GM12878 (cell line): Measurements from ENCODE around the gene CHRNA5. TPM values are rescaled to one million over a fixed set of nuclear protein-coding genes. Genes with fewer than 3 reads are reported as not detected.

Experiments
- ATAC-seq: fragments of 200-7000 bp; cut with Tn5 transposase; 3 replicates; pipeline ENCODE4 v1.9.1; 2020; ENCODE audit warnings: mild to moderate bottlenecking, moderate library complexity
- BruUV-seq: library from RNA; stranded (reverse); fragments of 400-500 nt; replicated peaks from 2 replicates; lab custom pipeline; 2021; lab: Mats Ljungman, UMichigan
- CTCF ChIA-PET: fragments of 300-600 bp; sonication (Branson Sonifier 250); formaldehyde crosslinking; extraction: SDS; loops from one replicate; lab custom pipeline; 2021; ENCODE audit warnings: inconsistent platforms; lab: Yijun Ruan, JAX
- POLR2A ChIA-PET: fragments of 350-600 bp; formaldehyde crosslinking; extraction: SDS; loops from one replicate; lab custom pipeline; 2021; ENCODE audit warnings: inconsistent platforms; lab: Charles Lee
- RAD21 ChIA-PET: fragments of 300-600 bp; sonication (Branson Sonifier 250); formaldehyde crosslinking; loops from one replicate; lab custom pipeline; 2023; ENCODE audit warnings: antibody characterized with exemption; ENCODE audit not compliant: unreplicated experiment; lab: Charles Lee
- SMC1A ChIA-PET: fragments of 300-600 bp; sonication (Branson Sonifier 250); formaldehyde crosslinking; loops from one replicate; lab custom pipeline; 2023; ENCODE audit not compliant: unreplicated experiment, uncharacterized antibody; lab: Charles Lee
- DNase-seq: peaks from one replicate; pipeline ENCODE4 v3.0.0-alpha.2; 2011; ENCODE audit warnings: low read depth, low spot score
- FAIRE-seq: peaks from 3 replicates; lab custom pipeline; 2011; peaks lifted over from hg19 to GRCh38; lab: Jason Lieb, UNC
- H2AFZ ChIP-seq: 2 replicates; pipeline ENCODE4 v1.6.0; 2011; ENCODE audit warnings: low read depth, low read length, control low read depth; ENCODE audit not compliant: control insufficient read depth
- H3K27ac ChIP-seq: 2 replicates; pipeline ENCODE4 v1.5.1; 2011; ENCODE audit warnings: control low read depth; ENCODE audit not compliant: control insufficient read depth, insufficient read depth
- H3K27me3 ChIP-seq, 2 experiments: replicated peaks in 1 of 2; 2 replicates each; pipeline versions ENCODE4 v1.6.0 to v1.6.1; 2011; ENCODE audit warnings: low read length in 1 of 2; ENCODE audit not compliant: control insufficient read depth in 2 of 2, insufficient read depth in 2 of 2
- H3K36me3 ChIP-seq, 2 experiments: 2 replicates each; pipeline ENCODE4 v1.5.1; 2011; ENCODE audit warnings: low read length in 1 of 2; ENCODE audit not compliant: control insufficient read depth in 2 of 2, insufficient read depth in 2 of 2
- H3K4me1 ChIP-seq: 2 replicates; pipeline ENCODE4 v1.6.1; 2011; ENCODE audit warnings: mild to moderate bottlenecking, low read length, moderate library complexity, mixed read lengths; ENCODE audit not compliant: control insufficient read depth, insufficient read depth
- H3K4me2 ChIP-seq: 2 replicates; pipeline ENCODE4 v1.6.0; 2011; ENCODE audit warnings: control low read depth; ENCODE audit not compliant: control insufficient read depth, insufficient read depth
- H3K4me3 ChIP-seq: fragments of 200-600 bp; sonication (generic); 2 replicates; pipeline ENCODE4 v1.5.1; 2016
- H3K79me2 ChIP-seq: 2 replicates; pipeline ENCODE4 v1.6.0; 2011; ENCODE audit warnings: low read length; ENCODE audit not compliant: control insufficient read depth, insufficient read depth
- H3K9ac ChIP-seq: 2 replicates; pipeline ENCODE4 v1.8.0; 2011; ENCODE audit warnings: low read length, control low read depth, mixed read lengths; ENCODE audit not compliant: control insufficient read depth, insufficient read depth
- H3K9me3 ChIP-seq: replicated peaks from 3 replicates; pipeline ENCODE4 v1.5.1; 2011; ENCODE audit warnings: mild to moderate bottlenecking, low read length; ENCODE audit not compliant: control insufficient read depth, insufficient read depth
- H4K20me1 ChIP-seq: 2 replicates; pipeline ENCODE4 v1.6.0; 2011; ENCODE audit not compliant: control insufficient read depth, insufficient read depth
- ATF3 ChIP-seq: IDR thresholded peaks from 2 replicates; pipeline ENCODE4 v1.6.1; 2011; ENCODE audit warnings: low read depth, mild to moderate bottlenecking, low read length, moderate library complexity, borderline replicate concordance; ENCODE audit errors: extremely low read depth
- CBFB ChIP-seq: IDR thresholded peaks from 2 replicates; pipeline ENCODE4 v1.6.1; 2016; ENCODE audit warnings: antibody characterized with exemption, low read depth
- EGR1 ChIP-seq, 2 experiments: IDR thresholded peaks; 1 replicate in 1 of 2; 2 replicates in 1 of 2; pipeline ENCODE4 v1.6.1; 2011 to 2012; ENCODE audit warnings: low read depth in 2 of 2, low read length in 2 of 2, borderline replicate concordance in 1 of 2, mild to moderate bottlenecking in 1 of 2, moderate library complexity in 1 of 2
- NR2F1 ChIP-seq: fragments of 450-650 bp; conservative IDR thresholded peaks from 2 replicates; pipeline ENCODE4 v1.6.1; 2017; ENCODE audit warnings: mild to moderate bottlenecking
- SPI1 ChIP-seq: IDR thresholded peaks from 2 replicates; pipeline ENCODE4 v1.6.1; 2011; ENCODE audit warnings: low read depth, mild to moderate bottlenecking, low read length, moderate library complexity, borderline replicate concordance; ENCODE audit not compliant: insufficient read depth
- WGBS: methylation state at CpG from one replicate; pipeline ENCODE4 v1.1.6; 2016; ENCODE audit warnings: low lambda C conversion rate; ENCODE audit not compliant: insufficient replicate concordance, insufficient coverage; ENCODE audit errors: missing lambda C conversion rate; 5-methylcytosine and 5-hydroxymethylcytosine counted together
- in situ Hi-C: fragments of 300-500 bp; cut with MboI; formaldehyde crosslinking; loops from 9 replicates; pipeline ENCODE4 v1.14.3; 2018; ENCODE audit warnings: mixed read lengths
- intact Hi-C: fragments of 100-400 bp; cut with micrococcal nuclease; formaldehyde crosslinking; loops from one replicate; pipeline ENCODE4 v1.14.2; 2022; ENCODE audit not compliant: unreplicated experiment
- polyA plus RNA-seq, 11 experiments: library from polyadenylated mRNA; depleted of rRNA in 4 of 11; unstranded in 6 of 11; stranded (reverse) in 5 of 11; fragments of >200 nt; fragmentation: Nextera tagmentation in 4 of 11; fragmentation: Illumina TruSeq in 1 of 11; extraction: Ambion mirVana in 4 of 11; extraction: Trizol in 1 of 11; gene quantifications; 1 replicate in 1 of 11; 2 replicates in 10 of 11; pipeline versions ENCODE4 v1.2.1 to v1.2.3, GENCODE V29; 2011 to 2016; ENCODE audit warnings: inconsistent platforms in 2 of 11, missing spikeins in 2 of 11, low read depth in 1 of 11
- total RNA-seq, 4 experiments: library from RNA; depleted of rRNA in 3 of 4; stranded (reverse); fragments of >200 nt in 3 of 4; fragmentation: Illumina TruSeq in 1 of 4; extraction: Trizol in 1 of 4; gene quantifications; 2 replicates each; pipeline versions ENCODE4 v1.2.1 to v1.2.3, GENCODE V29; 2013 to 2021

The CHRNA5 gene
- total and polyA plus RNA-seq, 10 of the 15 experiments (the other 5 are each of a cell fraction or from before 2014, with no cell fraction given), result 0.74 to 21.4 (median 12.7) TPM

- in situ Hi-C loops (no loop called here), intact Hi-C loops (no loop called here)
- H3K4me1 ChIP-seq, result no peaks in the 10 kb centered on the region
- peaks cover 3 to 4% of the 10 kb centered on the region in 2 experiments; a peak in 3 of 4 replicates for H3K27me3 ChIP-seq
- DNase-seq, result no peak
- H3K27ac ChIP-seq, result no peak overlapping the region
- CTCF ChIA-PET, result interaction anchor here (2.0 to 7.3 kb wide), 3 partner anchors 69 to 110 kb away, joined by 5 to 95 read pairs (median 6); no protein-coding TSS in a partner anchor
- no peaks in the 10 kb centered on the region for H3K9me3 ChIP-seq
- H4K20me1 ChIP-seq, result no peaks in the 10 kb centered on the region
- no peak overlapping the region for H3K4me3 ChIP-seq
- BruUV-seq, result no TSS peak
- no peak for TF ChIP-seq CBFB
- 0 out of 3 replicates have a peak, but pooled peaks of 1 of the 2 experiments have one; percentile 45 for TF ChIP-seq EGR1 (IDR thresholded peaks at IDR 0.05; ENCODE audit: borderline replicate concordance in 1 of 2, low read depth in 2 of 2, low read length in 2 of 2)
- H2AFZ ChIP-seq, result peak overlapping the region; percentile 23
- RAD21 ChIA-PET, result interaction anchor here (3.0 kb wide), 1 partner anchor 69 kb away, joined by 19 read pairs; no protein-coding TSS in a partner anchor
- 16% methylated on average over 21 of the region's 32 CpGs for WGBS
- no peak overlapping the region for H3K9ac ChIP-seq
- no peaks in the 10 kb centered on the region; a peak in 1 of 4 replicates for H3K36me3 ChIP-seq
- no peak for FAIRE-seq
- no peaks in the 10 kb centered on the region for H3K79me2 ChIP-seq
- peak overlapping the region; percentile 71 for H3K4me2 ChIP-seq
- POLR2A ChIA-PET, result no interaction called here
- peak; percentile 18 for ATAC-seq
- SMC1A ChIA-PET, result interaction anchor here (0.8 to 4.0 kb wide), 2 partner anchors 68 to 71 kb away, joined by 3 to 24 read pairs; no protein-coding TSS in a partner anchor
Measured at GRCh38 chr15:78640527-78641101, 75.3 kb downstream of the CHRNA5 start.

- no peak within 1 kb of the TSS for H3K4me3 ChIP-seq
- peak within 1 kb of the TSS; percentile 71 for H3K4me2 ChIP-seq
- ChIA-PET CTCF (no interaction called here), POLR2A (no interaction called here), RAD21 (no interaction called here), SMC1A (no interaction called here)
- H2AFZ ChIP-seq, result peak within 1 kb of the TSS; percentile 23
- H3K27ac ChIP-seq, result no peak within 1 kb of the TSS
- H3K9me3 ChIP-seq, result no peaks in the 10 kb centered on the region
- no TSS peak for BruUV-seq
- TF ChIP-seq NR2F1 (peak; percentile 29; the same call in 1 of the 2 replicates), ATF3 (no peak), SPI1 (no peak)
- FAIRE-seq (no peak), DNase-seq (no peak), ATAC-seq (peak; percentile 67)
- no peak within 1 kb of the TSS for H3K9ac ChIP-seq
- no peaks in the 10 kb centered on the region for H4K20me1 ChIP-seq
- intact Hi-C loops, result no loop called here
- WGBS, result 25% methylated on average over 47 of the region's 47 CpGs
- H3K79me2 ChIP-seq, result no peaks in the 10 kb centered on the region
- H3K4me1 ChIP-seq, result no peaks in the 10 kb centered on the region
- peaks cover 3 to 4% of the 10 kb centered on the region in 2 experiments; a peak in 3 of 4 replicates for H3K27me3 ChIP-seq
- no peaks in the 10 kb centered on the region; a peak in 1 of 4 replicates for H3K36me3 ChIP-seq
- in situ Hi-C loops, result no loop called here
Measured at GRCh38 chr15:78641102-78641748, 75.9 kb downstream of the CHRNA5 start, which contains the start of gene CHRNB4. Gene CHRNB4, minus strand, starts transcription at chr15:78641210. Its CDS starts 77 bp downstream, at chr15:78641133.
